ENCODE results near the gene MPRIP.

DNA sequence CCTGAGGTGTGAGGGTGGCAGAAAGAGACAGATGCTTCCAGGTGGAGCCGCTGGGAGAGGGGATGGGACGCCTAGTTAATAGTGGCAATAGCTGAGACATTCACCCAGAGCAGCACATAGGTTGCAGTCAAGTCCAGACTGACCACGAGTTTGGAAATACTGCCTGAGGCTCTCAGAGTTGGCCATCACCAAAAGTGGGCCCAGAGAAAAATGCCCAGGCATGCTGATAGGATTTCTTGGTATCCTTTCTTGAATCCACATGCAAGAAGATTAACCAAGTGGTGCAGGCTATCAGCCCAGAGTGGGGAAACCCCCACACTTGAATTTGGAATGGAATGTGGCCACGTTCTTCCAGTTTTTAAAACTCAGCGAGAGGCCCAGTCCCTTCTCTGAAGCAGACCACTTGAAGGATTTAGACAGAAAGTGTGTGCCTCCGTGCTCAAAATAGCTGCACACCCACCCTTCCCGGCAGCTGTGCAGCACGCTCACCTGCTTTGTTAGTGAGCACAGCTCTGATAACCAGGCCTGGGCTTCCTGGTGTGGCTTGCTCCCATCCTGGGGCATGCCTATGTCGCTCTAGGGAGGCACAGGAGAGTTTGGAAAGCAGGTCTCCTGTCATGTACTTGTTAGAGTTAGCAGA lies 128.2 kb downstream of the MPRIP start:
- TF ChIP-seq SIN3B (IDR thresholded peaks at IDR 0.05; ENCODE audit: low read length), result no peak
- no peak for TF ChIP-seq ZNF792 (CRISPR knock-in tag; IDR thresholded peaks at IDR 0.05)
- no peak for TF ChIP-seq FOXK2 (IDR thresholded peaks at IDR 0.05)
- no peak for TF ChIP-seq ZFP41 (CRISPR knock-in tag; IDR thresholded peaks at IDR 0.05; ENCODE audit: borderline replicate concordance)
- TF ChIP-seq KDM5A (IDR thresholded peaks at IDR 0.05; ENCODE audit: borderline replicate concordance, low read length), result no peak
- TF ChIP-seq, protein P1, sequence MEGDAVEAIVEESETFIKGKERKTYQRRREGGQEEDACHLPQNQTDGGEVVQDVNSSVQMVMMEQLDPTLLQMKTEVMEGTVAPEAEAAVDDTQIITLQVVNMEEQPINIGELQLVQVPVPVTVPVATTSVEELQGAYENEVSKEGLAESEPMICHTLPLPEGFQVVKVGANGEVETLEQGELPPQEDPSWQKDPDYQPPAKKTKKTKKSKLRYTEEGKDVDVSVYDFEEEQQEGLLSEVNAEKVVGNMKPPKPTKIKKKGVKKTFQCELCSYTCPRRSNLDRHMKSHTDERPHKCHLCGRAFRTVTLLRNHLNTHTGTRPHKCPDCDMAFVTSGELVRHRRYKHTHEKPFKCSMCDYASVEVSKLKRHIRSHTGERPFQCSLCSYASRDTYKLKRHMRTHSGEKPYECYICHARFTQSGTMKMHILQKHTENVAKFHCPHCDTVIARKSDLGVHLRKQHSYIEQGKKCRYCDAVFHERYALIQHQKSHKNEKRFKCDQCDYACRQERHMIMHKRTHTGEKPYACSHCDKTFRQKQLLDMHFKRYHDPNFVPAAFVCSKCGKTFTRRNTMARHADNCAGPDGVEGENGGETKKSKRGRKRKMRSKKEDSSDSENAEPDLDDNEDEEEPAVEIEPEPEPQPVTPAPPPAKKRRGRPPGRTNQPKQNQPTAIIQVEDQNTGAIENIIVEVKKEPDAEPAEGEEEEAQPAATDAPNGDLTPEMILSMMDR (CRISPR knock-in tag; IDR thresholded peaks at IDR 0.05), result no peak
- no peak for TF ChIP-seq SATB2 (CRISPR knock-in tag; IDR thresholded peaks at IDR 0.05)
- TF ChIP-seq ZNF451 (CRISPR knock-in tag; IDR thresholded peaks at IDR 0.05), result no peak
- no peak for TF ChIP-seq CREB1 (IDR thresholded peaks at IDR 0.05)
- no peak for TF ChIP-seq CREB1 (CRISPR knock-in tag; IDR thresholded peaks at IDR 0.05)
- no peak for TF ChIP-seq MEF2D (CRISPR knock-in tag; IDR thresholded peaks at IDR 0.05)
- TF ChIP-seq ZFP36L2 (CRISPR knock-in tag; IDR thresholded peaks at IDR 0.05), result no peak
- no peak for TF ChIP-seq SMC3 (IDR thresholded peaks at IDR 0.05; ENCODE audit: low read length)
